IMR-90 (cell line): ENCODE data around the gene NEXN. TPM values are rescaled to one million over a fixed set of nuclear protein-coding genes. Genes with fewer than 3 reads are reported as not detected.

Experiments used
- ATAC-seq: fragments of 200-7000 bp; cut with Tn5 transposase; 2 replicates; pipeline ENCODE4 v1.9.1; 2020; ENCODE audit warnings: low read depth, mild to moderate bottlenecking, moderate library complexity
- BruUV-seq: library from RNA; stranded (reverse); fragments of 400-500 nt; replicated peaks from 2 replicates; lab custom pipeline; 2021; lab: Mats Ljungman, UMichigan
- CTCF ChIA-PET: fragments of 300-600 bp; formaldehyde crosslinking; extraction: SDS; loops from one replicate; lab custom pipeline; 2021; ENCODE audit warnings: antibody characterized with exemption; lab: Yijun Ruan, JAX
- POLR2A ChIA-PET: fragments of 300-600 bp; sonication (Branson Sonifier 250); formaldehyde crosslinking; loops from one replicate; lab custom pipeline; 2022; ENCODE audit warnings: antibody characterized with exemption; ENCODE audit not compliant: unreplicated experiment; lab: Charles Lee
- DNase-seq: peaks from one replicate; pipeline ENCODE4 v3.0.0; 2013
- H2AFZ ChIP-seq: replicated peaks from 2 replicates; pipeline ENCODE3; 2013; ENCODE audit warnings: low read length, mild to moderate bottlenecking; ENCODE audit not compliant: poor library complexity
- H2AK5ac ChIP-seq: 2 replicates; pipeline ENCODE4 v1.6.1; 2013; ENCODE audit warnings: low read depth, low read length, inconsistent platforms
- H2AK9ac ChIP-seq: replicated peaks from 2 replicates; pipeline ENCODE3; 2013; ENCODE audit warnings: mild to moderate bottlenecking, low read depth, low read length, moderate library complexity; ENCODE audit not compliant: poor library complexity
- H2BK120ac ChIP-seq: 2 replicates; pipeline ENCODE4 v1.6.1; 2013; ENCODE audit warnings: low read depth, low read length, inconsistent platforms
- H2BK15ac ChIP-seq: 3 replicates; pipeline ENCODE4 v1.6.1; 2013; ENCODE audit warnings: low read depth, low read length, inconsistent platforms
- H2BK20ac ChIP-seq: 2 replicates; pipeline ENCODE4 v1.6.1; 2013; ENCODE audit warnings: low read depth, mild to moderate bottlenecking, inconsistent platforms, low read length, moderate library complexity
- H2BK5ac ChIP-seq: 2 replicates; pipeline ENCODE4 v1.6.1; 2013; ENCODE audit warnings: mild to moderate bottlenecking, low read depth, low read length, inconsistent platforms; ENCODE audit not compliant: poor library complexity, severe bottlenecking
- H3K14ac ChIP-seq: replicated peaks from 2 replicates; pipeline ENCODE4 v1.6.1; 2013; ENCODE audit warnings: low read depth, low read length, inconsistent platforms
- H3K18ac ChIP-seq: 2 replicates; pipeline ENCODE4 v1.6.1; 2013; ENCODE audit warnings: low read depth, low read length, control low read depth
- H3K23ac ChIP-seq: 2 replicates; pipeline ENCODE4 v1.6.1; 2013; ENCODE audit warnings: low read depth, low read length, inconsistent platforms
- H3K27ac ChIP-seq: 2 replicates; pipeline ENCODE4 v1.5.1; 2013; ENCODE audit warnings: mild to moderate bottlenecking, control low read depth, low read length; ENCODE audit not compliant: insufficient read depth
- H3K27me3 ChIP-seq: 2 replicates; pipeline ENCODE4 v1.6.1; 2013; ENCODE audit warnings: low read length; ENCODE audit not compliant: control insufficient read depth, insufficient read depth
- H3K36me3 ChIP-seq: 2 replicates; pipeline ENCODE4 v1.6.1; 2013; ENCODE audit warnings: low read length, mixed read lengths; ENCODE audit not compliant: control insufficient read depth, insufficient read depth
- H3K4ac ChIP-seq: 2 replicates; pipeline ENCODE4 v1.6.1; 2013; ENCODE audit warnings: low read depth, low read length, inconsistent platforms
- H3K4me1 ChIP-seq: 2 replicates; pipeline ENCODE4 v1.6.1; 2013; ENCODE audit warnings: low read length, mixed read lengths; ENCODE audit not compliant: control insufficient read depth, insufficient read depth
- H3K4me2 ChIP-seq: 2 replicates; pipeline ENCODE4 v1.6.1; 2013; ENCODE audit warnings: low read depth, mild to moderate bottlenecking, control low read depth, low read length, moderate library complexity
- H3K4me3 ChIP-seq: 2 replicates; pipeline ENCODE4 v1.5.1; 2013; ENCODE audit warnings: low read depth, mild to moderate bottlenecking, control low read depth, low read length, moderate library complexity; ENCODE audit not compliant: insufficient read depth
- H3K56ac ChIP-seq: 2 replicates; pipeline ENCODE4 v1.6.1; 2013; ENCODE audit warnings: low read length, inconsistent platforms; ENCODE audit not compliant: insufficient read depth; ENCODE audit errors: extremely low read depth
- H3K79me1 ChIP-seq, 2 experiments: 2 replicates each; pipeline ENCODE4 v1.6.1; 2013; ENCODE audit warnings: low read length in 2 of 2, inconsistent platforms in 1 of 2, low read depth in 1 of 2
- H3K9ac ChIP-seq: 2 replicates; pipeline ENCODE4 v1.6.1; 2013; ENCODE audit warnings: low read depth, low read length, control low read depth
- H3K9me1 ChIP-seq: 2 replicates; pipeline ENCODE4 v1.6.1; 2013; ENCODE audit warnings: low read length, inconsistent platforms; ENCODE audit not compliant: insufficient read depth
- H3K9me3 ChIP-seq: 2 replicates; pipeline ENCODE4 v1.6.1; 2013; ENCODE audit warnings: low read length; ENCODE audit not compliant: control insufficient read depth, insufficient read depth
- H4K20me1 ChIP-seq: 2 replicates; pipeline ENCODE4 v1.6.1; 2013; ENCODE audit warnings: low read length, inconsistent platforms; ENCODE audit not compliant: insufficient read depth
- H4K5ac ChIP-seq: 2 replicates; pipeline ENCODE4 v1.6.1; 2013; ENCODE audit warnings: mild to moderate bottlenecking, low read depth, low read length, control low read depth
- H4K8ac ChIP-seq, 2 experiments: 2 replicates each; pipeline ENCODE4 v1.6.1; 2013; ENCODE audit warnings: low read depth in 2 of 2, low read length in 2 of 2, control low read depth in 1 of 2, inconsistent platforms in 1 of 2
- H4K91ac ChIP-seq: 2 replicates; pipeline ENCODE4 v1.6.1; 2013; ENCODE audit warnings: low read depth, low read length, inconsistent platforms; ENCODE audit not compliant: insufficient read depth
- BHLHE40 ChIP-seq: fragments of 150-350 bp; IDR thresholded peaks from 2 replicates; pipeline ENCODE4 v1.6.1; 2016; ENCODE audit warnings: mild to moderate bottlenecking, low read depth, low read length
- CEBPB ChIP-seq: IDR thresholded peaks from 2 replicates; pipeline ENCODE4 v1.6.1; 2012; ENCODE audit warnings: low read depth, low read length, improper control_type of control experiment
- CHD1 ChIP-seq: IDR thresholded peaks from 2 replicates; pipeline ENCODE4 v1.6.1; 2012; ENCODE audit warnings: low read depth, low read length, improper control_type of control experiment
- FOS ChIP-seq: fragments of 150-350 bp; IDR thresholded peaks from 2 replicates; pipeline ENCODE4 v1.6.1; 2016; ENCODE audit warnings: low read depth, low read length
- MAFK ChIP-seq: IDR thresholded peaks from 2 replicates; pipeline ENCODE4 v1.6.1; 2012; ENCODE audit warnings: low read depth, low read length, improper control_type of control experiment
- MAZ ChIP-seq: IDR thresholded peaks from 2 replicates; pipeline ENCODE4 v1.6.1; 2012; ENCODE audit warnings: low read depth, mild to moderate bottlenecking, low read length, improper control_type of control experiment, moderate library complexity, borderline replicate concordance
- MXI1 ChIP-seq: IDR thresholded peaks from 2 replicates; pipeline ENCODE4 v1.6.1; 2012; ENCODE audit warnings: low read depth, mild to moderate bottlenecking, low read length, moderate library complexity, borderline replicate concordance
- NFE2L2 ChIP-seq: fragments of 150-350 bp; IDR thresholded peaks from 2 replicates; pipeline ENCODE4 v1.6.1; 2016; ENCODE audit warnings: low read depth, mild to moderate bottlenecking, low read length
- POLR2A ChIP-seq: IDR thresholded peaks from 2 replicates; pipeline ENCODE4 v1.6.1; 2012; ENCODE audit warnings: mild to moderate bottlenecking, low read depth, low read length
- RAD21 ChIP-seq: IDR thresholded peaks from 2 replicates; pipeline ENCODE4 v1.6.1; 2012; ENCODE audit warnings: low read length, improper control_type of control experiment
- RCOR1 ChIP-seq: IDR thresholded peaks from 2 replicates; pipeline ENCODE4 v1.6.1; 2012; ENCODE audit warnings: mild to moderate bottlenecking, low read length, improper control_type of control experiment; ENCODE audit not compliant: insufficient replicate concordance
- RFX5 ChIP-seq: IDR thresholded peaks from 2 replicates; pipeline ENCODE4 v1.8.0; 2012; ENCODE audit warnings: low read depth, mild to moderate bottlenecking, low read length, moderate library complexity
- SMC3 ChIP-seq: fragments of 150-350 bp; IDR thresholded peaks from 2 replicates; pipeline ENCODE4 v1.6.1; 2016; ENCODE audit warnings: low read depth, mild to moderate bottlenecking, antibody characterized with exemption, low read length, moderate library complexity
- WGBS, 2 experiments: methylation state at CpG; one replicate each; pipeline versions ENCODE4 v1.1.5 to v1.1.7; 2013; ENCODE audit warnings: missing lambda C conversion rate in 2 of 2; ENCODE audit not compliant: insufficient read length in 1 of 2; ENCODE audit errors: extremely low coverage in 2 of 2; 5-methylcytosine and 5-hydroxymethylcytosine counted together
- dilution Hi-C: fragments of 300-500 bp; cut with HindIII; formaldehyde crosslinking; loops from one replicate; pipeline ENCODE4 v1.14.3; 2018; ENCODE audit warnings: low sequenced_read_pairs; ENCODE audit not compliant: unreplicated experiment
- in situ Hi-C: fragments of 300-500 bp; cut with MboI; formaldehyde crosslinking; loops from 3 replicates; pipeline ENCODE4 v1.14.3; 2019; ENCODE audit warnings: low sequenced_read_pairs, inconsistent platforms, mixed read lengths
- intact Hi-C: fragments of 100-400 bp; cut with micrococcal nuclease; formaldehyde crosslinking; loops from 2 replicates; pipeline ENCODE4 v1.10.0; 2022
- polyA plus RNA-seq, 3 experiments: library from polyadenylated mRNA; depleted of rRNA; stranded (reverse); fragments of >200 nt; gene quantifications; 2 replicates each; pipeline ENCODE4 v1.2.3, GENCODE V29; 2012; ENCODE audit warnings: low replicate concordance in 1 of 3
- total RNA-seq: library from RNA; depleted of rRNA; stranded (reverse); fragments of >200 nt; gene quantifications from 2 replicates; pipeline ENCODE4 v1.2.3, GENCODE V29; 2012
- TF ChIP-seq, protein P1 (sequence below): fragments of 150-350 bp; IDR thresholded peaks from 2 replicates; pipeline ENCODE4 v1.6.1; 2016; ENCODE audit warnings: low read depth, mild to moderate bottlenecking, low read length, moderate library complexity, borderline replicate concordance
- TF ChIP-seq, protein P2 (sequence below): fragments of 150-350 bp; IDR thresholded peaks from 2 replicates; pipeline ENCODE4 v1.6.1; 2017; ENCODE audit warnings: mild to moderate bottlenecking, antibody characterized with exemption, low read length, low read depth
- TF ChIP-seq, protein P3 (sequence below): conservative IDR thresholded peaks from 2 replicates; pipeline ENCODE4 v1.5.1; 2012; ENCODE audit warnings: mild to moderate bottlenecking, low read depth, low read length, improper control_type of control experiment

The NEXN gene
- total and polyA plus RNA-seq, 2 of the 4 experiments (the other 2 are of a cell fraction) = 5.2 to 16.1 TPM

DNA sequence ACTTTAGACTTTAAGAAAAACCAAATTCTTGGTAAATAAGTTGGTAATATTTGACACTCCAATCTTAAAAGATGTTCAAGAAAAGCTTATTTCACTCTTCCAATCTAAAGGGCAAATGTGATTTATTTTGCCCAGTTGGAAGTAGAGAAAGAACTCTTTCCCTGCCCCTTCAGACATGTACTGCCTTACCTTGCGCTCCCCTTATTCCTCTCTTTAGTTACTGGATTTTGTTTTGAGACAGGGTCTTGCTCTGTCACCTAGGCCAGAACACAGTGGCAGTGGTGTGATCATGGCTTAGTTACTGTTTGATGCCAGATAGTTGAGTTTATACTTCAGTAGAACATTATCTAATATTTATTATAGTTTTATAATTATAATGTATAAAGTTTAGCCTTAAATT lies 62.9 kb downstream of the NEXN start:
- H4K5ac ChIP-seq = no peak overlapping the region
- H3K36me3 ChIP-seq = peaks cover 48% of the 10 kb centered on the region
- H3K4me2 ChIP-seq = no peak overlapping the region
- H3K23ac ChIP-seq = no peak overlapping the region
- no peak overlapping the region for H3K9ac ChIP-seq
- H2BK20ac ChIP-seq = no peak overlapping the region
- no peak overlapping the region for H3K56ac ChIP-seq
- H3K79me1 ChIP-seq = peaks cover 13 to 42% of the 10 kb centered on the region in 2 experiments
- H4K8ac ChIP-seq = no peak overlapping the region
- dilution Hi-C loops (no loop called here), in situ Hi-C loops (no loop called here), intact Hi-C loops (no loop called here)
- no peak overlapping the region for H2AK9ac ChIP-seq
- TF ChIP-seq SMC3 (no peak), BHLHE40 (no peak), MXI1 (no peak), RAD21 (no peak), MAFK (no peak), RCOR1 (no peak), MAZ (no peak), NFE2L2 (no peak), FOS (no peak), POLR2A (no peak), RFX5 (no peak), CEBPB (no peak), CHD1 (no peak)
- TF ChIP-seq, protein P1, sequence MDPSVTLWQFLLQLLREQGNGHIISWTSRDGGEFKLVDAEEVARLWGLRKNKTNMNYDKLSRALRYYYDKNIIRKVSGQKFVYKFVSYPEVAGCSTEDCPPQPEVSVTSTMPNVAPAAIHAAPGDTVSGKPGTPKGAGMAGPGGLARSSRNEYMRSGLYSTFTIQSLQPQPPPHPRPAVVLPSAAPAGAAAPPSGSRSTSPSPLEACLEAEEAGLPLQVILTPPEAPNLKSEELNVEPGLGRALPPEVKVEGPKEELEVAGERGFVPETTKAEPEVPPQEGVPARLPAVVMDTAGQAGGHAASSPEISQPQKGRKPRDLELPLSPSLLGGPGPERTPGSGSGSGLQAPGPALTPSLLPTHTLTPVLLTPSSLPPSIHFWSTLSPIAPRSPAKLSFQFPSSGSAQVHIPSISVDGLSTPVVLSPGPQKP = no peak
- TF ChIP-seq, protein P2, sequence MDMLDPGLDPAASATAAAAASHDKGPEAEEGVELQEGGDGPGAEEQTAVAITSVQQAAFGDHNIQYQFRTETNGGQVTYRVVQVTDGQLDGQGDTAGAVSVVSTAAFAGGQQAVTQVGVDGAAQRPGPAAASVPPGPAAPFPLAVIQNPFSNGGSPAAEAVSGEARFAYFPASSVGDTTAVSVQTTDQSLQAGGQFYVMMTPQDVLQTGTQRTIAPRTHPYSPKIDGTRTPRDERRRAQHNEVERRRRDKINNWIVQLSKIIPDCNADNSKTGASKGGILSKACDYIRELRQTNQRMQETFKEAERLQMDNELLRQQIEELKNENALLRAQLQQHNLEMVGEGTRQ = no peak
- TF ChIP-seq, protein P3, sequence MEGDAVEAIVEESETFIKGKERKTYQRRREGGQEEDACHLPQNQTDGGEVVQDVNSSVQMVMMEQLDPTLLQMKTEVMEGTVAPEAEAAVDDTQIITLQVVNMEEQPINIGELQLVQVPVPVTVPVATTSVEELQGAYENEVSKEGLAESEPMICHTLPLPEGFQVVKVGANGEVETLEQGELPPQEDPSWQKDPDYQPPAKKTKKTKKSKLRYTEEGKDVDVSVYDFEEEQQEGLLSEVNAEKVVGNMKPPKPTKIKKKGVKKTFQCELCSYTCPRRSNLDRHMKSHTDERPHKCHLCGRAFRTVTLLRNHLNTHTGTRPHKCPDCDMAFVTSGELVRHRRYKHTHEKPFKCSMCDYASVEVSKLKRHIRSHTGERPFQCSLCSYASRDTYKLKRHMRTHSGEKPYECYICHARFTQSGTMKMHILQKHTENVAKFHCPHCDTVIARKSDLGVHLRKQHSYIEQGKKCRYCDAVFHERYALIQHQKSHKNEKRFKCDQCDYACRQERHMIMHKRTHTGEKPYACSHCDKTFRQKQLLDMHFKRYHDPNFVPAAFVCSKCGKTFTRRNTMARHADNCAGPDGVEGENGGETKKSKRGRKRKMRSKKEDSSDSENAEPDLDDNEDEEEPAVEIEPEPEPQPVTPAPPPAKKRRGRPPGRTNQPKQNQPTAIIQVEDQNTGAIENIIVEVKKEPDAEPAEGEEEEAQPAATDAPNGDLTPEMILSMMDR = no peak
- no peak overlapping the region for H4K91ac ChIP-seq
- 0 out of 2 replicates have a peak, but pooled peaks cover 2% of the 10 kb centered on the region for H3K4me1 ChIP-seq
- ChIA-PET CTCF (no interaction called here), POLR2A (no interaction called here)
- no peaks in the 10 kb centered on the region for H3K27me3 ChIP-seq
- H3K9me3 ChIP-seq = no peaks in the 10 kb centered on the region
- no peak overlapping the region for H2AFZ ChIP-seq
- no peak overlapping the region for H3K14ac ChIP-seq
- BruUV-seq = no TSS peak
- H3K27ac ChIP-seq = no peak overlapping the region
- no peaks in the 10 kb centered on the region for H3K9me1 ChIP-seq
- H4K20me1 ChIP-seq = peaks cover 12% of the 10 kb centered on the region
- H3K4me3 ChIP-seq = no peak overlapping the region
- ATAC-seq (no peak), DNase-seq (no peak)
- H3K18ac ChIP-seq = no peak overlapping the region
- H2BK120ac ChIP-seq = no peak overlapping the region
- no peak overlapping the region for H2BK15ac ChIP-seq
- H2AK5ac ChIP-seq = no peak overlapping the region
- H3K4ac ChIP-seq = no peak overlapping the region
- no peak overlapping the region for H2BK5ac ChIP-seq
- no CpG with 5 or more reads among the region's 1 CpG for WGBS, 2 experiments
